NCI-H82 treated with DMSO at 0.1 percent for 48 hours (cell line): ENCODE measurements around the gene L3MBTL1.

Experiments
- DNase-seq: peaks from one replicate; lab custom pipeline; 2025; ENCODE audit not compliant: unreplicated experiment; lab: John Stamatoyannopoulos, UW

L3MBTL1 gene

DNA sequence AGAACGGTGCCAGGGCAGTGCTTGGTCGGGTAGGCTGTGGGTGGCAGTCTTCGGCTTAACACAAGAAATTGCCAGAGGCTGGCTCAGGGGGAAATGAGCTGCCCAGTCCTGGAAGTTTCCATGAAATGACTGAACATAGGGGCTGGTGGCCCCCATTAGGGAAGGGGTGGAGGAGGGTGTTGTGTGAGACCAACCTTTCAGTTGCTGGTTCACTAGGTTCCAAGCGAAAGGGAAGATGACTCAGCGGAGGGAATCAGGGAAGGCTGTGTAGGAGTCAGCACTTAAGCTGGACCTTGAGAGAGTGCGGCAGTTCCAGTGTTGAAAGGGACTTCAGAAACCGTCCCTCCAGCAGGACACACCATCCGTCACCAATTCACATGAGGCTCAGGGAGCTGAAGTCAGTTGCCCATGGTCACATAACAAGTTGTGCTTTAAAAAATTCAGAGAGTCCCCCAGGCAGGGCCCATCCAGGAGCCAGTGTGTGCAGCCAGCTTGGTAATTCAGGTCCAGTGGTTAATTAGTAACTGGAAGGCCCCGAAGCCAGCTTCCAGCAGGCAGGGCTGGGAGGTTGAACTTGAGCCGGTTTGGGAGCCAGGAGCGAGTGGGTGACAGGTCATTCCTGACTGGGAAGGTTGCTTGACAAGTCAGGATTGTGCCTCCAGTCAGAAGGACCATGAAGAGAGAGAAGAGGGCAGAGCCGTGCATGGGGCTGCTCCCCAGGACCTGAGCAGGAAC, 51.1 kb downstream of the L3MBTL1 start, which contains the start of gene SGK2:
TSS of gene SGK2 (plus strand) at position 616 of the 735 bp plus-strand sequence. CDS start 7,469 bp downstream, outside the sequence.
- DNase-seq: no peak

DNA sequence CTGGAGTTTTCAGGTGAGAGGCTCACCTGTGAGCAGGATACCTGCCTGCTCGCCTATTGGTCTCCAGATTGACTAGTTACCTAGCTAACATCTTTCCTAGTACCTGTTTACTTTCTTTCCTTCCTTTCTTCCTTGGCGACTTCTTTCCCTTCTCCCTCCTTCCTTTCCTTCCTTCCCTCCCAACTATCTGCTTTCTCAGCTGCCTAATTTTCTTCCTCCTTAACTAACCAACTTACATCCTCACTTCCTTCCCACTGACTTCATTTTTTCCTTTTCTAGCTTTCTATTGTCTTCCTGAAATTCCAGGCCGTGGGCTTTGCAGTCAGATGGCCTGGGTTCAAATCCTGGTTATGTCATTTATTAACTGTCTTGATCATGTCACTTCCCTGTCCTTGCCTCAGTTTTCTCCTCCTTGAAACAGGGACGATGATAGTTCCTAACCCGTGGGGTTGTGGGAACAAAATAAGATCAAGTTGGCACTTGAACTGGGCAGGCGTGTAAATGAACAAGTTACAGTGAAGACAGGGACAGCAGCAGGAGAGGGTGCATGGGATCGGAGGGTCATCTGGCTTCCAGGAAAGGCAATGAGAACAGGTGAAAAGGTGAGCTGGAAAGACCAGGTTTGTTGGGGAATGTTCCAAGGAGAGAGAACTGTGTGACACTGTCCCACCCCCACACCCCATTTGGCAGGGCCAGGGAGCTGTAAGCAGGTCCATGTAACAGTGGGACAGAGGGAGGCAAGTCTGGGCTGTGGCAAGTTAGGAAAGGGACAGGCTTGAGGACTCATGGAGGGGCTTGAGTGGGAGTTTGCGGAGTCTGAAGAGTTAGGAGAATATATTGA, 51.9 kb downstream of the L3MBTL1 start:
- DNase-seq: no peak

GRCh38 chr20:43560974-43561373, 53.5 kb downstream of the L3MBTL1 start:
- DNase-seq: no peak

GRCh38 chr20:43563429-43563828, 55.9 kb downstream of the L3MBTL1 start:
- DNase-seq: no peak

- DNase-seq: no peak
Observed at GRCh38 chr20:43563991-43564390, 56.5 kb downstream of the L3MBTL1 start.

DNA sequence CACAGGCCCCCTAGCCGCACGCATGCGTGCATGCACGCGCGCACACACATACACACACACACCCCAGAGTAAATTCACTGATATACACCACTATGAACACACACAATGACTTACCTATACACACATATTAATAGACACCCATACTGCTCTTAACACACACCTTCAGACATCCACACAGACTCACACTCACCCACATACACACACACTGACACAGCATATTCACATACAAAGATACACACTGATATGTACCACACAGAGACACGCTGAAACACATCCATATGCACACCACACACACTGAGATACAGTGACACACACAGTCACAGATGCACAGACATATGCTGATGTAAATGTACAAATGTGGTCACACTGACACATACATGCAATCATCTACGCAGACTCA, 57.0 kb downstream of the L3MBTL1 start:
- DNase-seq: no peak

- no peak for DNase-seq
Observed at GRCh38 chr20:43564993-43565757, 57.7 kb downstream of the L3MBTL1 start.

DNA sequence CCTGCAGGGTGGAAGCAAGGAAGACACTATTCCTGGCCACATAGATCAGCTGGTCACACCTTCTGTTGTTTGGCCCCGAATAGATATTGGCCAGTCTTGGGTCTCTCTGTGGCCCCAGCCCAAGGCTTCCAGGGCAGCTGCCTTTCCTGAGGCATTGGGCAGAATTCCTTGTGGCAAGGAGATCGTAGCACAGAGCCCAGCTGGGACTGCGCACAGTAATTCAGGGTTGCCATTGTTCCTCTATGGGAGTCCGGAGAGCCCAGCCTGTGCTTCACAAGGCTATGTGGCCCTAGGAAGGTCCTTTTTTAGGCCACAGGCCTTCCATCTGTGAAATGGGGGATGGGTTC, 58.2 kb downstream of the L3MBTL1 start:
- no peak for DNase-seq

GRCh38 chr20:43567477-43567876, 60.0 kb downstream of the L3MBTL1 start:
- no peak for DNase-seq

DNA sequence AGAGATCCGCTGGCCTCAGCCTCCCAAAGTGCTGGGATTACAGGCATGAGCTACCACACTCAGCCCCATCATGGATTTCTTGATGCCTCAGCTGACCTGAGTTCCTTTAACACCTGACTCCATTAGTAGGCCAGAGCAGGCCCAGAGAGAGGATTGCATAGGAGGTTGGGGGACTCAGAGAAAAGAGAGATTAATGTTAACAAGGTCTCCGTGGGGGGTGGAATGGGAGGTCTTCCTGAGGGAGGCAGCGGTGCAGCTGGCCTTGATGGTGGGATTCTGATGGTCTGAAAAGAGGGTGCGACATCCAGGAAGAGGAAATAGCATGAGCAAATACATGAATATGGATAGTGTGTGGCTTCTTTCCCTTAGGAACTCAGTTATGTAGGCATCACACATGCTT, 61.2 kb downstream of the L3MBTL1 start:
- no peak for DNase-seq

DNA sequence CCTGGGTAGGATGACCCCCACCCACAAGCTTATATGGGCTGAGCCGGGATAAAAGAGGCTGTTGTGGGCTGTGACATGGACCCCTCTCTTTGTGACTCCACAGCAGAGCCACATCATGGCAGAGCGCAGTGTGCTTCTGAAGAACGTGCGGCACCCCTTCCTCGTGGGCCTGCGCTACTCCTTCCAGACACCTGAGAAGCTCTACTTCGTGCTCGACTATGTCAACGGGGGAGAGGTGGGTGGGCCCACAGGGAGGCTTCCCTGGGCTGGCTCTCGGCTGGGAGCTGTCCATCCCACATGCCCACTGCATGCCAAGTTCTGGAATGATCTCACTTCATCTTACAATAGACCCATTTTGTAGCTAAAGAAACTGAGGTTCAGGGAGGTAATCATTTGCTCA, 61.8 kb downstream of the L3MBTL1 start:
- no peak for DNase-seq

DNA sequence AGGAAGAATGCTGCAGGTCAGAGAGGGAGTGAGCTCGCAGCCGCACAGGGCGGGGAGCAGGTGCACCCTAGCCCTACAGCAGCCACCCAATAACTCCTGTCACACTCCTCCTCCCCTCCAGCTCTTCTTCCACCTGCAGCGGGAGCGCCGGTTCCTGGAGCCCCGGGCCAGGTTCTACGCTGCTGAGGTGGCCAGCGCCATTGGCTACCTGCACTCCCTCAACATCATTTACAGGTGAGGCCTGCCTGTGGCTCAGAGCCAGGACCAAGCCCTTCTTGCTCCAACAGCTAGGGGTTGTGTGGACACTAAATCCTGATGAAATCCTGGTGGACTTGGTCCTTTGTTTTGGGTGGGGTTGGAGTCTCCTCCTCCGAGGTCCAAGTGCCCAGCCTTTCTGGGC, 63.0 kb downstream of the L3MBTL1 start:
- no peak for DNase-seq

- no peak for DNase-seq
Observed at GRCh38 chr20:43571310-43571709, 63.8 kb downstream of the L3MBTL1 start.

- DNase-seq: no peak
Observed at GRCh38 chr20:43571771-43572170, 64.3 kb downstream of the L3MBTL1 start.

- DNase-seq: no peak
Observed at GRCh38 chr20:43572891-43573290, 65.4 kb downstream of the L3MBTL1 start.

DNA sequence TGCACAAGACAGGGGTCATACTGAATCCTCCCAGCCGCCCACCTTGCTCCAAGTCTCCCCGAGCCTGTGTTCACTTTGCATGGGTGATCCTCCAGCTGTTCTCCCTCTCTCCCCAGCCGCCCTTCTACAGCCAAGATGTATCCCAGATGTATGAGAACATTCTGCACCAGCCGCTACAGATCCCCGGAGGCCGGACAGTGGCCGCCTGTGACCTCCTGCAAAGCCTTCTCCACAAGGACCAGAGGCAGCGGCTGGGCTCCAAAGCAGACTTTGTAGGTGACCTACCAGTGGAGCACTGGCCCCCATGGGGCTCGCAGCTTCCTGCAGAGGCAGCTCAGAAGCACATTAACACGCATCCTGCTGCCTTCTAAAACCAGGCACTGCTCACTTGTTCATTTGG, 68.6 kb downstream of the L3MBTL1 start:
- no peak for DNase-seq

DNA sequence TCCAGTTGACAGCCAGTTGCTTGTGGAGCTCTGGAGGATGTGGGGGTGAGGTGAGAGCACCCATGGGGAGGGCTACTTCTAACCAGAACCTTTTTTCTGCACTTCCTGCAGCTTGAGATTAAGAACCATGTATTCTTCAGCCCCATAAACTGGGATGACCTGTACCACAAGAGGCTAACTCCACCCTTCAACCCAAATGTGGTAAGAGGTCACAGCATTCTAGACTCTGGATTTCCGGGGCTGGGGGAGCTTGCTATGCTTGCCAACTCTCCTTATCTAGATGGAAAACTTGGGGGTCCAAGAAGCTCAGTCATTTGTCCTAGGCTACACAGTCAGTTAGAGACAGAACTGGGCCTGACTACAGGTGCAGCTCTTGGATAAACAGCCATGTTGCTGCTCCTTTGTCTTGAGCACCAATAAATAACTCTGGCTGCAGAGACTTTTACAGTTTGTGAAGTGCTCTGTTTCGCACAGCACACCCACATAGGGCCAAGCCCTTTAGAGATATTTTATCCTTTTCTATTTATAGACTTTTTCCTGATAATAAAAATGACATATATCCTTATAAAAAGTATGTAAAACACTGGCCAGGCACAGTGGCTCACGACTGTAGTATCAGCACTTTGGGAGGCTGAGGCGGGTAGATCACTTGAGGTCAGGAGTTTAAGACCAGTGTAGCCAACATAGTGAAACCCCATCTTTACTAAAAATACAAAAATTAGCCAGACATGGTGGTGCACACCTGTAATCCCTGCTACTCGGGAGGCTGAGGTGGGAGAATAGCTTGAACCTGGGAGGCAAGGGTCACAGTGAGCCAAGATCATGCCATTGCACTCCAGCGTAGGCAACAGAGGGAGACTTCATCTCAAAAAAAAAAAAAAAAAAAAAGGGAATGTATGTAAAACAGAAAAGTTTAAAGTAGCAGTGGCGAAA, 72.6 kb downstream of the L3MBTL1 start:
- no peak for DNase-seq

DNA sequence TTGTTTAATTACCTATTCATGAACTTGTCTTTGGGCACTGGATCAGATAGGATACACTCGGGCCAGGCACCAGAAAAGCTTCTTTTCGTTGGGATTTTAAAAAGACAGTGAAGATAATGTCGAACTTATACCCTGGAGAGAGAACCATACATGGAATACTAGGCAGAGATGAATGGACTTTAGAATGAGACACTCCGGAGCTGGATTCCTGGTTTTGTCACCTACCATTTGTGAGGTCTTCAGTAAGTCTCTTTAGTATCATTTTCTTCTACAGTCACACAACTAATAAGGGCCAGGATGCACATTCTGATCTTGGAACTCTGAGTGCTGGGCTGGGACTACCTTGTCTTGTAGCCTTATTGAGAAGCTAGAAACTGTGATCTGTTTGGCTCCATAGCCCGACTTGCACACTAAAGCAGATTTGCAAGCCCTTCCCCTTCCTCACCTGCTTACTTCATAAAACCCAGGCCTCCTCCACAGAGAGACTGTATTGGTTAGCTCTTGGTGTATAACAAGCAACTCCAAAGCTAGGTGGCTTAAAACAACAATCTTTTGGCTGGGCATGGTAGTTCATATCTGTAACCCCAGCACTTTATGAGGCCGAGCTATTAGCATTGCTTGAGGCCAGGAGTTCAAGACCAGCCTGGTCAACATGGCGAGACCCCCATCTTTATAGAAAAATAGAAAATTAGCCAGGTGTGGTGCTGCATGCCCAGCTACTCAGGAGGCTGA, 75.8 kb downstream of the L3MBTL1 start:
- no peak for DNase-seq

GRCh38 chr20:43583982-43584432, 76.5 kb downstream of the L3MBTL1 start:
- DNase-seq: no peak
